Activated CD4-positive, alpha-beta memory T cell treated with anti-CD3 and anti-CD28 coated beads for 36 hours (primary cell): Measurements from ENCODE around the gene CDK11B. TPM values are rescaled to one million over a fixed set of nuclear protein-coding genes. Genes with fewer than 3 reads are reported as not detected.
"Not testable (repeated sequence)": the region's sequence is repeated elsewhere in the genome, so short reads cannot be mapped to it uniquely, and the experiment has no call there.

Source experiments
- CTCF ChIA-PET: fragments of 350-600 bp; sonication (Branson Sonifier 250); formaldehyde crosslinking; loops from one replicate; lab custom pipeline; 2021; ENCODE audit warnings: antibody characterized with exemption, inconsistent platforms; lab: Charles Lee
- POLR2A ChIA-PET: fragments of 350-600 bp; sonication (Branson Sonifier 250); formaldehyde crosslinking; loops from one replicate; lab custom pipeline; 2021; ENCODE audit warnings: antibody characterized with exemption; lab: Charles Lee
- DNase-seq: peaks from one replicate; pipeline ENCODE4 v3.0.0-alpha.2; 2020
- H3K27ac Mint-ChIP-seq: one replicate; pipeline ENCODE4 v1.8.0; 2021; ENCODE audit warnings: mixed read lengths
- H3K27me3 Mint-ChIP-seq: one replicate; pipeline ENCODE4 v1.8.0; 2021; ENCODE audit warnings: mixed read lengths
- H3K36me3 Mint-ChIP-seq: one replicate; pipeline ENCODE4 v1.8.0; 2021; ENCODE audit warnings: mixed read lengths
- H3K4me1 Mint-ChIP-seq: one replicate; pipeline ENCODE4 v1.8.0; 2021; ENCODE audit warnings: low read depth, mixed read lengths
- H3K4me3 Mint-ChIP-seq: one replicate; pipeline ENCODE4 v1.8.0; 2021; ENCODE audit warnings: mild to moderate bottlenecking, mixed read lengths
- H3K9me3 Mint-ChIP-seq: one replicate; pipeline ENCODE4 v1.8.0; 2021; ENCODE audit warnings: mixed read lengths
- intact Hi-C: fragments of 100-400 bp; cut with micrococcal nuclease; formaldehyde crosslinking; loops from one replicate; pipeline ENCODE4 v1.15.1; 2023
- total RNA-seq, 2 experiments: library from RNA; stranded (reverse); gene quantifications; one replicate each; pipeline ENCODE4 v1.2.3, GENCODE V29; 2021

CDK11B gene
- total RNA-seq, result 10 to 100 TPM; 32.4 to 36.9 TPM

DNA sequence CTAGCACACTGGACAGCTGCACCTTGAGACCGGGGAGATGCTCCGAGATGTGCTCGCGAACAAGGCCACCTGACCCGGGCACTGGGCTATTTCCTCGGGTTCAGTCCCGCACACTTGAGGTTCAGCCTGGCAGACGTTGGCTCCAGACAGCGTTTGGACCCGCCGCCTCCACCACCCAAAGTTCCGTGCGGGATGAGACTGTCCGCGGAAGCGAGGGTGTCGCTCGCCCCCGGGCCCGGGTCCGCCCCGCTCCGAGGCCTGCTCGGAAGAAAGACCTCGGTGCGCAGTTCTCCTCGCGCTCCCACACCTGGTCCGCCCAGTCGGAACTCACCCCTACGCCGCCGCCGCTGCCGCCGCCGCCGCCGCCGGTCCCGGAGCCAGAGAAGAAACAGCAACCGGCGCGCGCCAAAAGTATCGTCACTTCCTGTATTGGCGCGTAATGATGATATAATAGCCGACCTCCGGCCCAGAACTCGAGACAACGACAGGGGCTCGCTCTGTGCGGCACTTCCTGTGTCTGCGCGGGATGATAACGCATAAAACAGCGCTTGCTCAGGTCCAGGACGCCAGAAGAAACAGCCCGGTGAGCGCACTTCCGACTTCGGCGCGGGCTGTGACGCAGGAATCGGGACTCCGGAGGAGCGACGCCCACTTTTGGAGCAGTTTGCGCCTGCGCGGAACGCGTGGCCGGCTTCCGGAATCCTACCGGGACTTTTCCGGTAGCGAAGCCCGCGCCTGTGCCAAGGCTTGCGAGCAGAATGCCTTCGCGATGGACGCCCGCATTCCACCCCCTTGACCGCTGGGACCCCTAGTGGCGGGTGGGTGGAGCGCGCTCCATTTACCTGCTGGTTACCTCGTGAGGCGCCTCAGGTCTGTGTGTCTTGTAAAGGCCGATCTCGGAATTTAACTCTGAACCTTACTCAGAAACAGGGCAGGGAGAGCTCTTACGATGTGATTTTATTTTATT lies at the start of gene CDK11B:
CDK11B (minus strand) TSS at position 422 of the 967 bp plus-strand sequence. CDS start 1,519 bp downstream, outside the sequence.
- POLR2A ChIA-PET, result interaction anchor here (0.6 kb wide), 1 partner anchor 1617 kb away, joined by 3 read pairs; no protein-coding TSS in a partner anchor
- intact Hi-C loops, result loop anchor here (2.0 to 5.0 kb wide), 2 partner anchors 44 to 63 kb away; partner anchors contain the start of genes CDK11A and MIB2

DNA sequence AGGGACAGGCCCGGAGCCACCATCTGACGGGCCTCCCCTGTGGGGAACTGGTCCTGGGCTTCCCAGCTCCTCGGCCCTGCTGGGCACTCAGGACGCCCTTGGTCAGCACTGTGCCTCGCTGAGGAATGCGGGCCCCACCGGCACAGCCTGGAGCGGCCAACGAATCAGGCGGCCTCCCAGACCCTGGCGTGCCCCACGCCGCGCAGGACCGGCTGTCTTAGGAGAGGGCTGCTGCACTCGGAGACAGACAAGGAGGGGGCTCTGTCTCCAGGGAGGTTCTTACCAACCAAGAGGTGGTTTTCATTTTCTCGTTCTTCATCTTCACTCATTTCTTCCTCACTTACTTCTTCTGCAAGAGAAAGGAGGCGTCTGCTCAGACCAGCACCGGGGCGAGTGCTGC lies 49.1 kb upstream of the CDK11B start:
- H3K36me3 Mint-ChIP-seq, H3K9me3 Mint-ChIP-seq, intact Hi-C loops, H3K27me3 Mint-ChIP-seq, H3K27ac Mint-ChIP-seq, H3K4me1 Mint-ChIP-seq, DNase-seq, CTCF ChIA-PET, H3K4me3 Mint-ChIP-seq, POLR2A ChIA-PET: not testable (repeated sequence)

More for the DNA sequence above, at the start of gene CDK11B:
- peaks cover 18% of the 10 kb centered on the region for H3K36me3 Mint-ChIP-seq
- not testable (repeated sequence) for H3K27me3 Mint-ChIP-seq, H3K4me1 Mint-ChIP-seq, H3K9me3 Mint-ChIP-seq
- peak within 1 kb of the TSS; percentile 99 for H3K27ac Mint-ChIP-seq
- CTCF ChIA-PET, result interaction anchor here (0.6 kb wide), 1 partner anchor 11 kb away, joined by 3 read pairs; no protein-coding TSS in a partner anchor
- peak within 1 kb of the TSS; percentile 89 for H3K4me3 Mint-ChIP-seq
- peak; percentile 96 for DNase-seq

DNA sequence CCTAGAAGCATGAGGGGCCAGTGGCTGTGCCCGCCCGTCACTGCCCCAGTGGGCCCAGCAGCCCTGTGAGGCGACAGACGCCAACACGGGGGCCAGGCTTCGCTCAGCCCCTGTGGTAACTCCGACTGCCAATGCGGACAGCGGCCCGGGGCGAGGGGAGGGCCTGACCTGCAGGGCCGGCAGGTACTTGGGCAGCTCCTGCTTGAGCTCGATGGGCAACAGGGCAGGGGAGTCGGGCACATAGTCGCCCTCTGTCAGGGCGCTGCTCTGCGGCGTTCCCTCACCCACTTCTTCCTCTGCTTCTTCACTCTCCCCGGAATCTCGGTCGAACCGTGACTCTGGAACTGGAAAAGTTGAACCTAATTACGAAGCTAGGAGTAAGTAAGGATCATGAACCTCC lies 48.4 kb upstream of the CDK11B start:
- H3K27ac Mint-ChIP-seq, CTCF ChIA-PET, H3K27me3 Mint-ChIP-seq, DNase-seq, H3K4me1 Mint-ChIP-seq, H3K36me3 Mint-ChIP-seq, H3K9me3 Mint-ChIP-seq, intact Hi-C loops, H3K4me3 Mint-ChIP-seq, POLR2A ChIA-PET: not testable (repeated sequence)

DNA sequence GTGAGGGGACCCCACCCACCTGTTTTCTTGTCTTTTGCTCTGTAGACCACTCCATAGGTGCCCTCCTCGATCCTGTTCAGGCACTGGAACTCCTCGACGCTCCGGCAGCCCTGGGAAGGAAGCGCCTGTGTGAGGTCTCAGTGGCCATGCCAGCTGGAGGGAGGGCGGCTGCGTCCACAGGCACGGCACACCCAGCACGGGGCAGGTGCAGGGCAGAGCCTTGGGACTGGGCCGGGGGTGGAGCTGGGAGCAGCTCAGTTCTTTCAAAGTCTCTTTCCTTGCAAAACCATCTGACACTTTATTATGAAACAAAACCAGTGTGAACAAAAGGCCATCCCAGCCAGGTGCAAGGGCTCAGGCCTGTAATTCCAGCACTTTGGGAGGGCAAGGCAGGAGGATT lies 46.8 kb upstream of the CDK11B start:
- CTCF ChIA-PET, H3K4me3 Mint-ChIP-seq, H3K27me3 Mint-ChIP-seq, DNase-seq, H3K27ac Mint-ChIP-seq, H3K36me3 Mint-ChIP-seq, intact Hi-C loops, H3K9me3 Mint-ChIP-seq, H3K4me1 Mint-ChIP-seq, POLR2A ChIA-PET: not testable (repeated sequence)

DNA sequence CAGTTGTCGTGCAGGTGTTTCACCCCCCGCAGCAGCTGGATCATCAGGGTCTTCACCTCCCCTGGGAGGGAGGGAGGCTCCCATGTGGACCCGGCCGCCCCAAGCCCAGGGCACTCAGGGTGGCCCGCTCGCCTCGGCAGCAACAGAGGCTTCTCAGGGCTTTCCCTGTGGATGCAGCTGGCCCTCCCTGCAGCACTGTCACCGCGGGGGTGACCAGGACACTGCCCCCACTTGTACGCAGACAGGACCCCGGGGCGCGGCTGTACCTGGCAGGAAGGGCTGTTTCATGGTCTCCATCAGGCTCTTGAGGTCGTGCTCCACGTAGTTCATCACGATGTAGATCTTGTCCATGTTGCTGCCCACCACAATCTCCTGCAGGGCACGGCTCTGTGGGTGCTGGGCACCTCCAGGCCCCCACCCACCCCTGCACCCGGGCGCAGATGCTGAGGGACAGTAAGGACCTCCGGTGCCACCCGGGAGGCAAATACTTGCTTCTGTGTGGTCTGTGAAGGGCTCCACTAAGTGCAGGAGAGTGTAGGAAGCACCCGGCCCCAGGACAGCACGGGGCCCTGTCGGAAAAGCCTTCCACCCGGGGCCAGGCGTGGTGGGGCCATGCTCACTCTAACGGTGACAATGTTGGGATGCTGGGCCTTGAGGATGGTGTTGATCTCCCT lies 45.6 kb upstream of the CDK11B start:
- CTCF ChIA-PET, DNase-seq, intact Hi-C loops, POLR2A ChIA-PET, H3K9me3 Mint-ChIP-seq, H3K36me3 Mint-ChIP-seq, H3K27ac Mint-ChIP-seq, H3K4me1 Mint-ChIP-seq, H3K4me3 Mint-ChIP-seq, H3K27me3 Mint-ChIP-seq: not testable (repeated sequence)

DNA sequence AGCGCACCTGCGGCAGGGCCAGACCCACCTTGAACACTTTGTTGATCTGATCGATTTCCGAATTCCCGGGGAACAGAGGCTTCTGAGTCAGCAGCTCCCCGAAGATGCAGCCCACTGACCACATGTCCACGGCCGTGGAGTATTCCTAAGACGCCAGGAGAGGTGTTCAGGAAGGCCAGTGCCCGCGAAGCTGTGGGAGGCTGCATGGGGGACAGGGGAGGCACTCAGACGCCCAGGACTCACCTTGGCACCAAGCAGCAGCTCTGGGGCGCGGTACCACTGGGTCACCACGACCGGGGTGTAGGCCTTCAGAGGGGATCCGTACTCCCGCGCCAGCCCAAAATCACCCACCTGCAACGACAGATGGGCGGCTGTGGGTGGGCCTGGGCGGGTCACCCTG lies 45.0 kb upstream of the CDK11B start:
- no peaks in the 10 kb centered on the region for H3K9me3 Mint-ChIP-seq
- no peak overlapping the region for H3K27ac Mint-ChIP-seq
- no peaks in the 10 kb centered on the region for H3K4me1 Mint-ChIP-seq
- peaks cover 3% of the 10 kb centered on the region for H3K36me3 Mint-ChIP-seq
- peak; percentile 6 for DNase-seq
- POLR2A ChIA-PET, result no interaction called here
- no peak overlapping the region for H3K4me3 Mint-ChIP-seq
- intact Hi-C loops, result no loop called here
- H3K27me3 Mint-ChIP-seq, result no peaks in the 10 kb centered on the region
- CTCF ChIA-PET, result no interaction called here

DNA sequence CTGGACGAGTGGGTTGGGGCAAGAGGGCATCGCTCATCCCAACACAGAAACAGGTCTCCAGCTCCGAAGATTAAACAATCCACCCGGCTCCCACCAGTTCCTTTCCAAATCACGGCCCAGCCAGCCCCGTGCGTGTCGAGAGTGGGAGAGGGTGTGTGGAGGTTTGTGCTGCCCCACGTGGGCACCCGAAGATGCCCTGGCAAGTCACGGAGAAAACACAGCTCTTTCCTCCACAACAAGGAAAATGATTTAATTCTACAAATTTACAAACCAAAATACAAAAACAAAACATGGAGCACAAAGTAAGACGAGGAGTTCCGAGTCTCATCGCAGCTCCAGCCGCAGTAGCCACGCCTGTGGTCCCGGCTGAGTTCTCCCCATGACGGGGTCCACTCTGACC lies 43.7 kb upstream of the CDK11B start:
- H3K4me1 Mint-ChIP-seq, DNase-seq, H3K27me3 Mint-ChIP-seq, POLR2A ChIA-PET, H3K9me3 Mint-ChIP-seq, H3K27ac Mint-ChIP-seq, H3K4me3 Mint-ChIP-seq, H3K36me3 Mint-ChIP-seq, intact Hi-C loops, CTCF ChIA-PET: not testable (repeated sequence)

DNA sequence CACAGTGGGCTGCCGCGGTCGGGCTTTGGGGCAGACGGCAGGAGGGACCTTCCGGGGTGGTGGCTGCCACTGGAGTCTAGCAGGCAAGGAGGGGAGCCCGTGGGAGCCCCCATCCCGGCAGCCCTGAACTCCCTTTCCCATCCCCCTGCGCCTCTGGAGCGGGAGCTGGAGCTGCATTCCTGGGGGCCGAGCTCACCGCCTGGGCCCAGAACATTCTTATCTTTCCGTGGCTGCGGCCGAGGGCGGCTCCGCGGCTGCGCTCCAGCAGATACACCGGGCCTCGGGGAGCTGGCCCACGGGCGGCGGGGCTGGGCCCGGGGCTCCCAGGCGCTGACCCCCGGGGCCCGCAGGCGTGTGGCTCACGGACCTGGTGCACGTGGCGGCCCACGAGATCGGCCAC lies 41.8 kb upstream of the CDK11B start:
- intact Hi-C loops, H3K4me3 Mint-ChIP-seq, H3K36me3 Mint-ChIP-seq, POLR2A ChIA-PET, H3K4me1 Mint-ChIP-seq, H3K27ac Mint-ChIP-seq, H3K9me3 Mint-ChIP-seq, CTCF ChIA-PET, DNase-seq, H3K27me3 Mint-ChIP-seq: not testable (repeated sequence)

DNA sequence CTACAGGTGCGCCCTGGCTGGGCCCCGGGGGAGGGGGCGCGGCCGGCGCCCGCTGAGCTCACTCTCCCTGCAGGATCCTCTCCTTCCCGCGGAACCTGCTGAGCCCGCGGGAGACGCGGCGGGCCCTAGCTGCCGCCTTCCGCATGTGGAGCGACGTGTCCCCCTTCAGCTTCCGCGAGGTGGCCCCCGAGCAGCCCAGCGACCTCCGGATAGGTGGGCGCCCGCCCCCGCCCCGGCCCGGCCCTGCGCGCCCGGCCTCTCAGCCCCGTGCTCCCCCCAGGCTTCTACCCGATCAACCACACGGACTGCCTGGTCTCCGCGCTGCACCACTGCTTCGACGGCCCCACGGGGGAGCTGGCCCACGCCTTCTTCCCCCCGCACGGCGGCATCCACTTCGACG lies 41.3 kb upstream of the CDK11B start:
- H3K4me1 Mint-ChIP-seq, H3K36me3 Mint-ChIP-seq, CTCF ChIA-PET, POLR2A ChIA-PET, H3K27ac Mint-ChIP-seq, H3K27me3 Mint-ChIP-seq, intact Hi-C loops, H3K9me3 Mint-ChIP-seq, DNase-seq, H3K4me3 Mint-ChIP-seq: not testable (repeated sequence)

DNA sequence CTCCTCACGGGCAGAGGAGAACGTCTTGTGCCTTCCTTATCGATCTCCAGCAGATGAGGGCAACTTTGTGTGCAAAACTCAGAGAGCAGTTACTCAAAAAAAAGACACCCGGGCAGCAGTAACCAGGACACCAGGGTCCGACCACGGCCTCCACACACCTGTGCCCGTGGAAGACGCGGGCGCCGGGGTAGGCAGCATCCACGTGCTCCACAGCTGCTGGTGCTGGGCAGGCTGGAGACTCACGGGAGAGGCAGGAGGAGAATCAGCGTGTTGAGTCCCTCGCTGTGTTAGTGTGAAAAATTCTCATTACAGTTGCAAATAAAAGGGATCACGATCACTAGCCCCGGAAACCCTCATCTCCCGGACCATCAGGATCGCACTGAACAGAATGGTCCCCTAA lies 40.3 kb upstream of the CDK11B start:
- DNase-seq, H3K27me3 Mint-ChIP-seq, H3K27ac Mint-ChIP-seq, H3K9me3 Mint-ChIP-seq, H3K4me3 Mint-ChIP-seq, CTCF ChIA-PET, POLR2A ChIA-PET, intact Hi-C loops, H3K4me1 Mint-ChIP-seq, H3K36me3 Mint-ChIP-seq: not testable (repeated sequence)

DNA sequence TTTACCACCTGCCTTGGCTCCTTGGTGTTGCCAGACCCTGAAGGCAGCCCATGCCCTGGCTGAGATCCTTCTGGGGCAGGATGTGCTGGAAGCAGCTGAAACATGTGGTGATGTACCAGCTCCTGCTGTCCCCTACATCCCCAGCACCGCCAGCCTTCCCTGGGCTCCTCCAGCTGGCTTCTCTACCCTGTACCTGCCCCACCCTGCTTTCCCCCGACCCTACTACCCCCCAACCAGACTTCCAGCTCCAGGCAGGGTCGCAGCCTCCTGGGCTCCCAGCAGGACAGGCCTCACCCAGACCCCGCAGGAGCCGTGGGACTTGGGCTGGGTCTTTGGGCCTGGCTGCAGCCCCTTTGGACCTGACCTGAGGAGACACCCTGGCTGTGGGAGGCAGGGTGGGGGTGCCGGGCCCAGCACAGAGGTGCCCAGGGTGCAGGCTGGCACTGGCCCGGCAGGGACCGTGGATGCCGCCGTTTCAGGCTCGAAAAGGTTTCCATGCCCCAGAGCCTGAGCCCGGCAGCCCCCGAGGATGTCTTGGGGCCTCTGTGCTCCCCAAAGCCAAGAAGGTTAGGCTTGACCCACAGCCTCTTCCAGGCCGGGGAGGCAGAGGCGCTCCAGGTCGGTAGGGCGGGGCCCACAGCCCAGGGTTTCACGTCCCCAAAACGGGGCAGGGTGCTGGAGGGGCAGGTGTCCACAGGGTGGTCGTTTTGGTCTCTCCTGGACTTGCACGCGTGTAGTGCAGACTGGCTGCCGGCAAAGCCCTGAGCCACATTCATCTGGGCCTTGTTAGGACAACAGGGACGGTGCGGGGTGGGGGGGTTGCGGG lies 38.8 kb upstream of the CDK11B start:
- POLR2A ChIA-PET, H3K4me1 Mint-ChIP-seq, H3K27me3 Mint-ChIP-seq, H3K9me3 Mint-ChIP-seq, H3K27ac Mint-ChIP-seq, CTCF ChIA-PET, H3K4me3 Mint-ChIP-seq, DNase-seq, intact Hi-C loops, H3K36me3 Mint-ChIP-seq: not testable (repeated sequence)
